GM21576 (cell line): ENCODE measurements around the gene BTBD1.
A peak's percentile ranks its signal among the peaks of the same experiment; 100 is the strongest.

Experiments used
- ATAC-seq: cut with Tn5 transposase; IDR thresholded peaks from one replicate; pipeline ENCODE4 v1.9.1; 2021; ENCODE audit warnings: mild to moderate bottlenecking, moderate library complexity; ENCODE audit not compliant: unreplicated experiment

Gene BTBD1

GRCh38 chr15:83066734-83067637, at the start of gene BTBD1:
Gene BTBD1 (minus strand): TSS chr15:83067252. CDS start chr15:83067151, 101 bp downstream.
- ATAC-seq: peak; percentile 83

- ATAC-seq: peak; percentile 61
Observed at GRCh38 chr15:83115831-83116565, 48.9 kb upstream of the BTBD1 start.

GRCh38 chr15:83115410-83115809, 48.4 kb upstream of the BTBD1 start:
- ATAC-seq: no peak

- no peak for ATAC-seq
Observed at GRCh38 chr15:83114856-83115255, 47.8 kb upstream of the BTBD1 start.

GRCh38 chr15:83113881-83114674, 47.0 kb upstream of the BTBD1 start:
- ATAC-seq: no peak

GRCh38 chr15:83112956-83113299, 45.9 kb upstream of the BTBD1 start:
- ATAC-seq: no peak

GRCh38 chr15:83112233-83112955, 45.3 kb upstream of the BTBD1 start:
- ATAC-seq: no peak

GRCh38 chr15:83111149-83111548, 44.1 kb upstream of the BTBD1 start:
- no peak for ATAC-seq

GRCh38 chr15:83110381-83110780, 43.3 kb upstream of the BTBD1 start:
- no peak for ATAC-seq

- ATAC-seq: no peak
Observed at GRCh38 chr15:83109532-83109931, 42.5 kb upstream of the BTBD1 start.

- peak; percentile 74 for ATAC-seq
Observed at GRCh38 chr15:83108266-83109219, 41.5 kb upstream of the BTBD1 start.

GRCh38 chr15:83107841-83108181, 40.8 kb upstream of the BTBD1 start:
- ATAC-seq: no peak

- peak; percentile 42 for ATAC-seq
Observed at GRCh38 chr15:83106994-83107840, 40.2 kb upstream of the BTBD1 start, which contains the start of gene TM6SF1. Gene TM6SF1 (plus strand): TSS chr15:83107645. CDS start chr15:83107681, 36 bp downstream.

- ATAC-seq: no peak
Observed at GRCh38 chr15:83105440-83105839, 38.4 kb upstream of the BTBD1 start.

GRCh38 chr15:83104141-83104540, 37.1 kb upstream of the BTBD1 start:
- ATAC-seq: no peak

GRCh38 chr15:83102346-83102745, 35.3 kb upstream of the BTBD1 start:
- no peak for ATAC-seq

- no peak for ATAC-seq
Observed at GRCh38 chr15:83100097-83100646, 33.1 kb upstream of the BTBD1 start.

GRCh38 chr15:83099290-83099689, 32.2 kb upstream of the BTBD1 start:
- no peak for ATAC-seq
